ENCODE measurements around the gene EGLN3. TPM values are rescaled to one million over a fixed set of nuclear protein-coding genes. Genes with fewer than 3 reads are reported as not detected.

The EGLN3 gene
- total and polyA plus RNA-seq, 2 of the 13 experiments (the other 11 are each of a cell fraction or from before 2014, with no cell fraction given): 0.18 to 27.3 TPM

GRCh38 chr14:33909380-33910084 lies 41.3 kb downstream of the EGLN3 start (continued):
- TF ChIP-seq CSRNP2 (CRISPR knock-in tag; conservative IDR thresholded peaks at IDR 0.05; ENCODE audit: low read depth) (no peak), KAT7 (CRISPR knock-in tag; IDR thresholded peaks at IDR 0.05; ENCODE audit: borderline replicate concordance) (no peak; the same call in 1 of the 2 replicates), CHD4 (IDR thresholded peaks at IDR 0.05; ENCODE audit: borderline replicate concordance, low read length) (peak; percentile 51; the same call in 1 of the 2 replicates), SMC3 (IDR thresholded peaks at IDR 0.05; ENCODE audit: low read length) (0 out of 2 replicates have a peak, but pooled peaks have one; percentile 24), THAP7 (CRISPR knock-in tag; IDR thresholded peaks at IDR 0.05) (no peak), FOXA1 (IDR thresholded peaks at IDR 0.05) (no peak), FOXA1 (CRISPR knock-in tag; IDR thresholded peaks at IDR 0.05) (peak; percentile 60), HOXA5 (CRISPR knock-in tag; IDR thresholded peaks at IDR 0.05) (peak; percentile 66), STAG1 (CRISPR knock-in tag; IDR thresholded peaks at IDR 0.05) (no peak), REL (CRISPR knock-in tag; conservative IDR thresholded peaks at IDR 0.05) (no peak), NFE2L1 (CRISPR knock-in tag; IDR thresholded peaks at IDR 0.05; ENCODE audit: borderline replicate concordance) (no peak), ELF3 (CRISPR knock-in tag; IDR thresholded peaks at IDR 0.05) (peak; percentile 100), RBFOX2 (IDR thresholded peaks at IDR 0.05; ENCODE audit: low read depth, low read length) (no peak), ZBTB37 (CRISPR knock-in tag; IDR thresholded peaks at IDR 0.05) (no peak), PTBP1 (IDR thresholded peaks at IDR 0.05; ENCODE audit: low read depth, low read length, poor library complexity, severe bottlenecking) (no peak), ZSCAN5A (CRISPR knock-in tag; IDR thresholded peaks at IDR 0.05; ENCODE audit: borderline replicate concordance) (0 out of 2 replicates have a peak, but pooled peaks have one; percentile 58)
